ENCODE measurements around the gene GRB14. TPM values are rescaled to one million over a fixed set of nuclear protein-coding genes. Genes with fewer than 3 reads are reported as not detected.
A peak's percentile ranks its signal among the peaks of the same experiment; 100 is the strongest.
"Not testable (repeated sequence)": the region's sequence is repeated elsewhere in the genome, so short reads cannot be mapped to it uniquely, and the experiment has no call there.

GRB14 gene
- total RNA-seq, 1 experiment from 2014 or later, result 3.9 TPM

- no peaks in the 10 kb centered on the region for H3K27me3 ChIP-seq (ENCODE audit: control insufficient read depth, insufficient read depth, low read length)
- DNase-seq, result no peak
- no peak overlapping the region for H3K4me3 ChIP-seq (ENCODE audit: insufficient read depth, low read depth, low read length)
- no peaks in the 10 kb centered on the region for H3K36me3 ChIP-seq (replicated peaks; ENCODE audit: control insufficient read depth, insufficient read depth, low read length)
Measured at GRCh38 chr2:164554487-164554886, 66.8 kb downstream of the GRB14 start.

GRCh38 chr2:164551519-164551918, 69.8 kb downstream of the GRB14 start:
- no peak overlapping the region for H3K4me3 ChIP-seq (ENCODE audit: insufficient read depth, low read depth, low read length)
- DNase-seq, result no peak
- no peaks in the 10 kb centered on the region for H3K36me3 ChIP-seq (replicated peaks; ENCODE audit: control insufficient read depth, insufficient read depth, low read length)
- no peaks in the 10 kb centered on the region for H3K27me3 ChIP-seq (ENCODE audit: control insufficient read depth, insufficient read depth, low read length)

DNA sequence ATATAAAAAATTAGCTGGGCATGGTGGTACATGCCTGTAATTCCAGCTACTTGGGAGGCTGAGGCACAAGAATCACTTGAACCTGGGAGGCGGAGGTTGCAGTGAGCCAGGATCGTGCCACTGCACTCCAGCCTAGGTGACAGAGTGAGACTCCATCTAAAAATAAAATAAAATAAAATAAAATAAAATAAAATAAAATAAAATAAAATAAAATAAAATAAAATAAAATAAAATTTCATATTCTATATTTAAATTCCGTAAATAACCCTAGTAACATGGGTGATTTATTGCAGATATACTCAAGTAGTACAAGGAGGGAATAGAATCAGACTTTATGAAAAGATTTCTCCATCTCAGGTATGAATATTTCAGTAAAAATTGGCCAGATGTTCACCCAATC, 71.6 kb downstream of the GRB14 start:
- not testable (repeated sequence) for H3K36me3 ChIP-seq (replicated peaks; ENCODE audit: control insufficient read depth, insufficient read depth, low read length); DNase-seq; H3K27me3 ChIP-seq (ENCODE audit: control insufficient read depth, insufficient read depth, low read length); H3K4me3 ChIP-seq (ENCODE audit: insufficient read depth, low read depth, low read length)

- Histone ChIP-seq H3K4me3 (ENCODE audit: insufficient read depth, low read depth, low read length) (no peak overlapping the region), H3K36me3 (replicated peaks; ENCODE audit: control insufficient read depth, insufficient read depth, low read length) (no peaks in the 10 kb centered on the region; the same call in 1 of the 2 replicates), H3K27me3 (ENCODE audit: control insufficient read depth, insufficient read depth, low read length) (no peaks in the 10 kb centered on the region)
- no peak for DNase-seq
Measured at GRCh38 chr2:164545484-164545883, 75.8 kb downstream of the GRB14 start.

- Histone ChIP-seq H3K36me3 (replicated peaks; ENCODE audit: control insufficient read depth, insufficient read depth, low read length) (no peaks in the 10 kb centered on the region; the same call in 1 of the 2 replicates), H3K27me3 (ENCODE audit: control insufficient read depth, insufficient read depth, low read length) (no peaks in the 10 kb centered on the region), H3K4me3 (ENCODE audit: insufficient read depth, low read depth, low read length) (no peak overlapping the region)
- DNase-seq, result no peak
Measured at GRCh38 chr2:164542581-164543021, 78.7 kb downstream of the GRB14 start.

GRCh38 chr2:164538240-164538866, 82.9 kb downstream of the GRB14 start:
- Histone ChIP-seq H3K36me3 (replicated peaks; ENCODE audit: control insufficient read depth, insufficient read depth, low read length) (no peaks in the 10 kb centered on the region), H3K27me3 (ENCODE audit: control insufficient read depth, insufficient read depth, low read length) (no peaks in the 10 kb centered on the region), H3K4me3 (ENCODE audit: insufficient read depth, low read depth, low read length) (no peak overlapping the region)
- peak; percentile 35 for DNase-seq

- Histone ChIP-seq H3K36me3 (replicated peaks; ENCODE audit: control insufficient read depth, insufficient read depth, low read length) (no peaks in the 10 kb centered on the region), H3K27me3 (ENCODE audit: control insufficient read depth, insufficient read depth, low read length) (no peaks in the 10 kb centered on the region), H3K4me3 (ENCODE audit: insufficient read depth, low read depth, low read length) (no peak overlapping the region)
- DNase-seq, result no peak
Measured at GRCh38 chr2:164535280-164536025, 85.8 kb downstream of the GRB14 start.

- no peak for DNase-seq
- Histone ChIP-seq H3K36me3 (replicated peaks; ENCODE audit: control insufficient read depth, insufficient read depth, low read length) (no peaks in the 10 kb centered on the region), H3K4me3 (ENCODE audit: insufficient read depth, low read depth, low read length) (no peak overlapping the region), H3K27me3 (ENCODE audit: control insufficient read depth, insufficient read depth, low read length) (no peaks in the 10 kb centered on the region)
Measured at GRCh38 chr2:164530464-164530863, 90.8 kb downstream of the GRB14 start.

DNA sequence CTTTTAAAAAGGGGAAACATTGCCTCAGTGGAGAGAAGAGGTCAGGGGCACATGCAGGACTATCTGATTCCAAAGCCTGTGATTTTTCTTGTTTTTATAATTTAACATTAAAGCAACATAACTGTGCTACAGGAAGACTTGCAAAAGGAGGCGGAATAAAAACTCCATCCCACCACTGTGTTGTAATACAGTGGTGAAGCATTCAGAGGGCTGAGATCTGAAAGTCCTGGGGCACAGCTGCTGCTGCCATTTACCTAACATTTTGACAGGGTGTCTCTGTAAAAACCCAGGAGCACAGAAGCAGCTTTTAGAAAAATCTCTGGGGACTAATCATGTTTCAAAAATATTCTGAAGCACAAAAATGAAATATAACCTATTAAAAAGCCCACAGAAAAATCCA, 97.6 kb downstream of the GRB14 start:
- Histone ChIP-seq H3K36me3 (replicated peaks; ENCODE audit: control insufficient read depth, insufficient read depth, low read length) (no peaks in the 10 kb centered on the region), H3K27me3 (ENCODE audit: control insufficient read depth, insufficient read depth, low read length) (no peaks in the 10 kb centered on the region), H3K4me3 (ENCODE audit: insufficient read depth, low read depth, low read length) (no peak overlapping the region)
- no peak for DNase-seq

GRCh38 chr2:164523009-164523408, 98.3 kb downstream of the GRB14 start:
- H3K36me3 ChIP-seq (replicated peaks; ENCODE audit: control insufficient read depth, insufficient read depth, low read length), result no peaks in the 10 kb centered on the region
- no peak for DNase-seq
- H3K4me3 ChIP-seq (ENCODE audit: insufficient read depth, low read depth, low read length), result no peak overlapping the region
- H3K27me3 ChIP-seq (ENCODE audit: control insufficient read depth, insufficient read depth, low read length), result no peaks in the 10 kb centered on the region

DNA sequence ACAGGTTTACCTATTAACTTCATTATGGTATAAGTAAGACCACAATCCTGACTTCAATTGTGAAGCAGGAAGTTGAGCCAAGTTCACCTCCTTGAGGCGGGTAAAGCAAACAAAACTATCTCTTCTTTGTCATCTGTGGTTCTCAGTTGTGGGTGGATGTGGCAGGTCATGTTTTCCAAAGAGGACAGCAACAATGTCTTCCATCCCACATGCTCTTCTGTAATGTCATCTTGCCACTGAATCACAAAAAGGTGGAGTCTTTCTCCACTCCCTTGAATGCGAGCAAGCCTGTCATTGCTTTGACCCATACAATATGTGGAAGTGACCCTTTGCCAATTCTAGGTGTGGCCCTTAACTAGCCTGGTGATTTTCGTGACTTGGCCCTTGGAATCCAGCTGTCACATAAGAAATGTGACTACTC, 98.7 kb downstream of the GRB14 start:
- H3K27me3 ChIP-seq (ENCODE audit: control insufficient read depth, insufficient read depth, low read length), result no peaks in the 10 kb centered on the region
- H3K4me3 ChIP-seq (ENCODE audit: insufficient read depth, low read depth, low read length), result no peak overlapping the region
- no peak for DNase-seq
- H3K36me3 ChIP-seq (replicated peaks; ENCODE audit: control insufficient read depth, insufficient read depth, low read length), result no peaks in the 10 kb centered on the region

GRCh38 chr2:164515734-164516133, 105.5 kb downstream of the GRB14 start:
- no peaks in the 10 kb centered on the region for H3K36me3 ChIP-seq (replicated peaks; ENCODE audit: control insufficient read depth, insufficient read depth, low read length)
- H3K27me3 ChIP-seq (ENCODE audit: control insufficient read depth, insufficient read depth, low read length), result no peaks in the 10 kb centered on the region
- no peak for DNase-seq
- no peak overlapping the region for H3K4me3 ChIP-seq (ENCODE audit: insufficient read depth, low read depth, low read length)

DNA sequence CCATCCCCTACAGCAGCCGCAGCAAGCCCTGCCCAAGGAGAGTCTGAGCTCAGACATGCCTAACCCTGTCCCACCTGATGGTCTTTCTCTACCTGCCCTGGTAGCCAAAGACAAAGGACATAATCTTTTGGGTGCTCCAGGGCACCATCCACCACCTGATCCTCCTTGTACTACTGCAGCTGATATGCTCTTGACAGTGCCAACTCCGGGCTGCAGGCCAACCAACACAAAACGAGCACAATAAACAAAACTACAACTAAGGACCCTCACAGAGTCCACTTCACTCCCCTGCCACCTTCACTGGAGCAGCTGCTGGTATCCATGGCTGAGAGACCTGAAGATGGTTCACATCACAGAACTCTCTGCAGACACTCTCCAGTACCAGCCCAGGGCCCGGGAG, 106.3 kb downstream of the GRB14 start:
- H3K36me3 ChIP-seq (replicated peaks; ENCODE audit: control insufficient read depth, insufficient read depth, low read length), result no peaks in the 10 kb centered on the region
- H3K4me3 ChIP-seq (ENCODE audit: insufficient read depth, low read depth, low read length), result no peak overlapping the region
- DNase-seq, result no peak
- H3K27me3 ChIP-seq (ENCODE audit: control insufficient read depth, insufficient read depth, low read length), result no peaks in the 10 kb centered on the region

GRCh38 chr2:164514491-164514890, 106.8 kb downstream of the GRB14 start:
- H3K27me3 ChIP-seq (ENCODE audit: control insufficient read depth, insufficient read depth, low read length), result no peaks in the 10 kb centered on the region
- no peaks in the 10 kb centered on the region for H3K36me3 ChIP-seq (replicated peaks; ENCODE audit: control insufficient read depth, insufficient read depth, low read length)
- no peak overlapping the region for H3K4me3 ChIP-seq (ENCODE audit: insufficient read depth, low read depth, low read length)
- no peak for DNase-seq

GRCh38 chr2:164512871-164513270, 108.4 kb downstream of the GRB14 start:
- no peaks in the 10 kb centered on the region for H3K27me3 ChIP-seq (ENCODE audit: control insufficient read depth, insufficient read depth, low read length)
- no peaks in the 10 kb centered on the region for H3K36me3 ChIP-seq (replicated peaks; ENCODE audit: control insufficient read depth, insufficient read depth, low read length)
- no peak overlapping the region for H3K4me3 ChIP-seq (ENCODE audit: insufficient read depth, low read depth, low read length)
- DNase-seq, result no peak
